NB4 (cell line): ENCODE results near the gene C10orf95.

Experiments
- CTCF ChIP-seq: IDR thresholded peaks from one replicate; pipeline ENCODE4 v1.5.1; 2012; ENCODE audit warnings: low read depth, low read length
- POLR2A ChIP-seq: IDR thresholded peaks from 2 replicates; pipeline ENCODE4 v1.6.1; 2011; ENCODE audit warnings: mild to moderate bottlenecking; ENCODE audit not compliant: insufficient read length; ENCODE audit errors: extremely low read depth

- TF ChIP-seq POLR2A (no peak), CTCF (no peak)
These were observed 27.9 kb downstream of the C10orf95 start for GRCh38 chr10:102423372-102423968.
